Neuron (in vitro differentiated cells): Measurements from ENCODE around the gene EXOC3L4.

Source experiments
- H2AFZ ChIP-seq: one replicate; pipeline ENCODE4 v1.6.1; 2013; ENCODE audit warnings: low read depth, mild to moderate bottlenecking, inconsistent platforms, low read length, moderate library complexity
- H3K27me3 ChIP-seq: one replicate; pipeline ENCODE4 v1.6.1; 2013; ENCODE audit warnings: low read length; ENCODE audit not compliant: insufficient read depth
- H3K36me3 ChIP-seq: one replicate; pipeline ENCODE4 v1.6.1; 2013; ENCODE audit warnings: low read length; ENCODE audit not compliant: insufficient read depth
- H3K4me1 ChIP-seq: one replicate; pipeline ENCODE4 v1.6.1; 2013; ENCODE audit warnings: low read length; ENCODE audit not compliant: insufficient read depth
- H3K4me3 ChIP-seq: 2 replicates; pipeline ENCODE4 v1.5.1; 2013; ENCODE audit warnings: mild to moderate bottlenecking, low read length, moderate library complexity
- H3K9me3 ChIP-seq: one replicate; pipeline ENCODE4 v1.6.1; 2013; ENCODE audit warnings: low read length

EXOC3L4 gene

DNA sequence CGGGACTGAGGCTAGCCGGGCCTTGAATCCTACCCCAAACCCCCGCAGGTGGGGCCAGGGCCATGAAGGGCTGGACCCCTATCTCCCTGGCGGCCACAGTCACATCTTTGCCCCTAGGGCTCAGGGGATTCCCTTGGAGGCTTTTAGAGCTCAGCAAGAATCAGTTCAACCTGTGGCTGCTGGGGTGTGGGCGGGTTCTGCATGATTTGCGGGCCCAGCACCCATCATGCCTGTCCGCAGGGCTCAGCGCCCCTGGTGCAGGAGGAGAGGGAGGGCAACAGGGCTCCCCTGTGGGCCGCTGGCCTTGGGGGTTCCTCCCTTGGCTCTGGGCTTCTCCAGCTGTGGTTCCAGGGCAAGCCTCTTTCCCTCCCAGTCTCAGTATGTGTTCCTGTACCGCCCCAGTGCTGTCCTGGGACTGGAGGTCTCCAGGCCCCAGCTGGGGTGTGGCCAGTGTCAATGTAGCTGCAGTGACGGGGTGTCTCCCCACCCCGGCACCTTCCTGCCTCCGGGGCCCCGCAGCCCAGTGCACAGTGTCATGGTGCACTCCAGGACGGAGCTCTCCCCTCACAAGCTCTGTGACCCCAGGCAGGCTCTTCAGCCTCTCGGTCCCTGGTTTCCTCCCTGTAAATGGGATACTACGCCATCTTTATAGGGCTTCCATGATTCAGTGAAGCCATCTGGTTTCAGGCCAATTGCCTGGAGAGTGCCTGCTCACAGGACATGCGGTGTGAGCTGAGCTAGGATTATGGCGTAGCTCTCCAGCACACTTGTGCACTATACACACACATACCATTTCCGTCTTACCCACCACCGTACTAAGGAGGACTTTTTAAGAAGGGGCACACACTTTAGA lies 20.4 kb upstream of the EXOC3L4 start:
- Histone ChIP-seq H3K9me3 (no peaks in the 10 kb centered on the region), H2AFZ (no peak overlapping the region), H3K27me3 (peaks cover 24% of the 10 kb centered on the region), H3K36me3 (no peaks in the 10 kb centered on the region), H3K4me1 (peaks cover 2% of the 10 kb centered on the region), H3K4me3 (no peak overlapping the region)

DNA sequence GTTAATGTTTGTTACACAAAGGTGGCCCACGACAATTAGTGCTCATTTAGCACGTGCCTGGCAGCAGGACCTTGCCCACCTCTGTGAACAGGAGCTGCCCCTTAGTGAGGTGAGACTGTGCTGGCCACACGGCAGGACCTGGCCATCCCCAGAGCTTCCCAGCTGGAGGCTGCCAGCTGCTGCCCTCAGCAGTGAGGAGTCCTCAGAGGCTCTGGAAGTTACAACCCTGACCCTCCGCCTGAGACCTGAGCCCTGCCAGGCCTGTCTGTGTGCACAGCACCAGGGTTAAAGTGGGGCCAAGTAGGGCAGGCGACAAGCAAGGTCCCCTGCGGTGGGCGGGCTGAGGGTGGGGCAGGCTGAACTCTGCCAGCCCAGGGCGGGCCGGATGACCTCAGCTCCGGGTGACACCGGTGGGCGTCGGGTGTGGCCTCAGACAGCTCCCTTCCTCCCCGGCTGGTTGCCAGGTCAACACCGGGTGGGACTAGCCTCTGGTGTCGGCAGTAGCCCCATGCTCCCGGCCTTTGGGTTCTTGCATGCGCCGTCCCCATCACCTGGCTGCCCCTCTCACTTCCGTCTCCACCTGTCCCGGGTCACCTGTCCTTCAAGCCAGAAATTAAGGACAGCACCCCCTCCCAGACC lies 19.7 kb upstream of the EXOC3L4 start:
- H3K4me1 ChIP-seq = peaks cover 2% of the 10 kb centered on the region
- H3K27me3 ChIP-seq = peaks cover 24% of the 10 kb centered on the region
- H3K9me3 ChIP-seq = no peaks in the 10 kb centered on the region
- no peak overlapping the region for H3K4me3 ChIP-seq
- H2AFZ ChIP-seq = peak overlapping the region; percentile 57
- no peaks in the 10 kb centered on the region for H3K36me3 ChIP-seq

DNA sequence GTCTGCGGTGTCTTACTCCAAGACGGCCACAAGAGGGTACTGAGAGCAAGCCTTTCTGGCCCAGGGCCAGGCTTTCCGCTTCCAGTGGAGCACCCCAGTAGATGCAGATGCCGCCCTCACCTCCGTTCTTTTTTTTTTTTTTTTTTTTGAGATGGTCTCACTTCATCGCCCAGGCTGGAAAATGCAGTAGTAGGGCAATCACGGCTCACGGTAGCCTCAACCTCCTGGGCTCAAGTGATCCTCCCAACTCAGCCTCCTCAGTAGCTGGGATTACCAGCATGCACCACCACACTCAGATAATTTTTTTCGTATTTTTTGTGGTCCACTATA lies 16.1 kb upstream of the EXOC3L4 start:
- Histone ChIP-seq H3K9me3 (no peaks in the 10 kb centered on the region), H3K4me3 (no peak overlapping the region), H3K27me3 (peaks cover 17% of the 10 kb centered on the region), H3K4me1 (peaks cover 2% of the 10 kb centered on the region), H3K36me3 (no peaks in the 10 kb centered on the region), H2AFZ (no peak overlapping the region)

DNA sequence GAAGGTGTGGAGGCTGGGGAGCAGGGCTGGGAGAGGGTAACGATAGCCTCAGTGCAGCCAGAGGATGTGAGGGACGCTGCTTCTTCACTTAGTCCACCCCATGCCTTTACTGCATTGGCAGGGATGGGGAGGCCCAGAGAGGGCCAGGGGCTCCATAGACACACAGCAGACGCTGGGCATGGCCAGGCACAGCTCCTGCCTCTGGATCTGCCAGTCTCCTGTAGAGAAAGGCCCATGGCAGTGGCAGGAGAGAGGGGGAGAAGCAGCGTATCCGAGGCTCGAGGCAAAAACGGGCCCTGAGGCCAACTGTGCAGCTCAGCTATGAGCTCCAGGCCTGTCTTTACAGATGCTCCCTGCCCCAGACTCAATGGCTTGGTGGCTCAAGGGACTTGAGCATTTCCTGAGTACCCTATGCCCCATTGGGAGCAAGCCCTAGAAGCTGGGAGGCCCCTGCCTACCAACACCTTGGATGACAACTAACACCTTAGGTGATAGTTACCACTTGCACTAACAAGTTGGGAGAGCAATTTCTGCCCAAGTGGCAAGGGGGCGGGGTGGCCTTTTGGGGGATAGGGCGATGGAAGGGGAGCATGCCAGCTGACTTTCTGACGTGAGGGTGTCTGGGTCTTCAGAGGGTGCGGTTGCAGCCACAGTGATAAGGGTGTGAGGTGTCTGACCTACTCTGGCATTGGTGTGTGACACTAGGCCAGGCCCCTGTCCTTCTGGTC lies 15.5 kb upstream of the EXOC3L4 start:
- Histone ChIP-seq H3K4me3 (no peak overlapping the region), H3K4me1 (peaks cover 2% of the 10 kb centered on the region), H2AFZ (no peak overlapping the region), H3K27me3 (peaks cover 16% of the 10 kb centered on the region), H3K36me3 (no peaks in the 10 kb centered on the region), H3K9me3 (no peaks in the 10 kb centered on the region)

DNA sequence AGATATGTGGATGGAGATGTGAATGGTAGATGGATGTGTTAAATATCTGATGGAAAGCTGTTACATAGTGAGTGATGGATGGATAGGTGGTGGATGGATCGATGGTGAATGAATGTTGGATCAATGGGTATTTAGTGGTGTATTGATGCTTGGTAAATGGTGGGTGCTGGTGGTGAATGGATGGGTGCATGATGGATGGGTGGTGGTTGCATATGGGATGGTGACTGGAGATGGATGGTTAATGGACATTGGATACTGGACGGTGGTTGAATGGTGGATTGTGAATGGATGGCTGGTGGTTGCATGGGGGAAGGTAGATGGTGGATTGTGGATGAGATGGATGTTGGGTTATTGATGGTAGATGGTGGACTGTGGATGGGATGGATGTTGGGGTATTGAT lies 12.6 kb upstream of the EXOC3L4 start:
- Histone ChIP-seq H2AFZ (no peak overlapping the region), H3K4me1 (peaks cover 4% of the 10 kb centered on the region), H3K36me3 (no peaks in the 10 kb centered on the region), H3K27me3 (peaks cover 29% of the 10 kb centered on the region), H3K4me3 (no peak overlapping the region), H3K9me3 (no peaks in the 10 kb centered on the region)

DNA sequence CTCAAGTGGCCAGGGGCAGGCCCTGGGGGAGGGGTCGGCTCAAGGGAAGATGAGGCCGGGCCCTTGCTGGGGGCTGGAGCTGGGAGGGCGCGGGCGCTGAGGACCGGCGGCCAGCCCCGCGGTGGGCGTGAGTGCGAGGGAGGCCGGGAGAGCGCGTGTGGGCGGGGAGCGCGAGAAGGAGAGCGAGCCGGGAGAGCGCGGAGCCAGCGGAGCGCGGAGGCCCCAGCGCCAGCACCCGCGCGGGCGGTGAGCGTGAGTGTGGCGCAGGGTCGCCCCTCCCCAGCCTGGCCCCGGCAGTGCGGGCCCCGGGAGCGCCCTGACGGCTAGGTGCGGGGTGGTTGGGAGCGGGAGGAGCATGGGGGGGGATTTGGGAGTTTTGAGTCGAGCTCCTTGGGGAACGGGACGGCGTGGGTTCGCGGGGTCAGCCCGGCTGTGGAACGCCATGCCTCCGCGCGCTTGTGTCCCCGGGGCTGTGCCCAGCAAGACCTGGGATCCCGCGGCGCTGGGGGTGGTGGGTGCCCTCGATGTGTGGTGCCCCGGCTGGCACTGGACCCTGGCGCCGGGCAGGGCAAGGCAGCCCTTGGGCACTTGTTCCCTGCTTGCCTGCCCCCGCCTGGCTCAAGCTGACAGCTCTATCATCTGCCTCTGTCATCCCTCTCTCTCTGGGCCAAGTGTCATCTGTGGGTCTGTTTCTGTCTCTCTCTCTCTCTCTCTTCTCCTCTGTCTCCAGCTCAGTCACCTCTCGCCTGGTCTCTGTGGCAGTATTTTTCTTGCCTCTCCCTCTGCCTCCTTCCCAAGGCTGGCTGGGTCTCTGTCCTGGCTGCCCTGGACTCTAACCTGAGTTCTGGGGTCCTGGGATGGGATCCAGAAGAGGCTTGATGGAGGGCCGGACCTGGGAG lies 10.3 kb upstream of the EXOC3L4 start, which contains the start of gene LBHD2:
LBHD2 (plus strand) TSS at position 190 of the 899 bp plus-strand sequence. CDS start 1,803 bp downstream, outside the sequence.
- Histone ChIP-seq H3K27me3 (peaks cover 47% of the 10 kb centered on the region), H2AFZ (no peak within 1 kb of the TSS), H3K36me3 (no peaks in the 10 kb centered on the region), H3K4me3 (no peak within 1 kb of the TSS), H3K9me3 (no peaks in the 10 kb centered on the region), H3K4me1 (peaks cover 14% of the 10 kb centered on the region)

DNA sequence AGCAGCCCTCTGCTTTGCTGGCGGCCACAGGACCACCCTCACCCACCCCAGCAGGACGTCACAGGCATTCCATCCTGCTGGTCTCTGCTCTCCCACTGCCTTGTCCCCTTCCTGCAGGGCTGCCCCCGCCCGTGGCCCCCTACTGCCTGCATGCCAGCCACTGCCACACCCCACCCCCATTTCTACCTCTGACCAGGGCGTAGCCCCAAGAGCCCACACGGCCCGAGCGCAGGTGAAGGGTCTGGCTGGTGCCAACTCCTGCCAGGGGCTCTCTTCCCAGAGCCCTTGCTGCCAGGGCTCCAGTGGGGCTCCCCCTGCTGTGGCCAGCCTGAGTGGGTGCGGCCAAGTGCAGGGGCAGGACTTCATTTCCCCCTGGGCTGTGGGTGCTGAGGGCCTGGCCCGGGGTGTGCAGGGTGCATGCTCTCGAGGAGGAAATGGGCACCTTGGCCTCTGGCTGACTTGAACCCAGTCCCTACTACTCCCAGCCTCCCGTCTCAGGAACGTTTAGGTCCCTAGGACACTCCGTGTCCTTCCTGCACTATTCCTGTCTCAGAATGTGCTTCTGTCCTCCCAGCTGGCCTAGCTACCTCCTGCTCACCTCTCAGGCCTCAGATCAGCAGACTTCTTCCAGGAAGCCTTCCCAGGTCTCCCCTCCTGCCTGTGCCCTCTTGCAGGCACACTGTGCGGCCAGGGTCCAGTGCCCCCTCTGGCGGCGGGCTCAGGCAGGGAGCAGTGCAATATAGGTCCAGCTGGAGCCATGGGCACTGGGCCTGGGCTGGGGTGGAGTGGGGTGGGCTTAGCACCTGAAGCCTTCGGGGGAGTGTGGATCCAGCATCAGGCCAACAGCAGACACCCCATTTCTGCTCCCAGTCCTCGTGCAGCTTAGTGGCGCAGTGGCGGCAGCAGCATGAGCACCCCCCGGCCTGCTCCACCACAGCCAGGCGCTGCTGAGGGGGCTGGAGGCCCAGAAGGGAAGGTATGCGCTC lies 9.1 kb upstream of the EXOC3L4 start:
- H3K27me3 ChIP-seq = peaks cover 58% of the 10 kb centered on the region
- H3K4me3 ChIP-seq = no peak overlapping the region
- peaks cover 14% of the 10 kb centered on the region for H3K4me1 ChIP-seq
- no peaks in the 10 kb centered on the region for H3K9me3 ChIP-seq
- H3K36me3 ChIP-seq = no peaks in the 10 kb centered on the region
- H2AFZ ChIP-seq = no peak overlapping the region

DNA sequence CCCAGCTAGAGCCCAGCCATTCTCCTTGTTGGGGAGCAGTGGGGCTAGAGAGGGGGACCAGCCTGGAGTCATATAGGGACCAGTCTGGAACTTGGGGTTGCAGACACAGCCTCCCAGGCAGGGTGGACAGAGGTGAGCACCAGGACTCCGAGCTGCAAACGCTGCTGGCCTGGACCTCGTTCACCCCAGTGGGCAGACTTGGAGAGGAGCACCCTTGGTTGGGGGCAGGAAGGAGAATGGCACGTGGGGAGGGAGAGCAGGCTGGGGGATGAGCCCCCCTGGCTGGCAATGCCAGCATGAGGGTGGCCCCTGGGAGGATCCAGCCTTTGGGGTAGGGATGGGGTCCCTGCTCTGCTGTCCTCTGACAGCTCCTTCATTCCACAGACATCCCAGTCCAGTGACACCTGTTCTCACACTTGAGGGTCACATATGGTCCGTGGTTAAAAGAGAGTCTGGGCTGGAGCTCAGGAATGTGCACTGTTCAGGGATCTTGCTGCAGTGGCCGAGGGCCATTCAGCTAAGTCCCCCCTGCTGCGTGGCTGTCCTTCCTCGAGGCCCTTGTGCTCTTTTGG lies 7.7 kb upstream of the EXOC3L4 start:
- H3K9me3 ChIP-seq = no peaks in the 10 kb centered on the region
- H3K36me3 ChIP-seq = no peaks in the 10 kb centered on the region
- no peak overlapping the region for H3K4me3 ChIP-seq
- H3K27me3 ChIP-seq = peaks cover 71% of the 10 kb centered on the region
- H3K4me1 ChIP-seq = peaks cover 14% of the 10 kb centered on the region
- H2AFZ ChIP-seq = no peak overlapping the region

DNA sequence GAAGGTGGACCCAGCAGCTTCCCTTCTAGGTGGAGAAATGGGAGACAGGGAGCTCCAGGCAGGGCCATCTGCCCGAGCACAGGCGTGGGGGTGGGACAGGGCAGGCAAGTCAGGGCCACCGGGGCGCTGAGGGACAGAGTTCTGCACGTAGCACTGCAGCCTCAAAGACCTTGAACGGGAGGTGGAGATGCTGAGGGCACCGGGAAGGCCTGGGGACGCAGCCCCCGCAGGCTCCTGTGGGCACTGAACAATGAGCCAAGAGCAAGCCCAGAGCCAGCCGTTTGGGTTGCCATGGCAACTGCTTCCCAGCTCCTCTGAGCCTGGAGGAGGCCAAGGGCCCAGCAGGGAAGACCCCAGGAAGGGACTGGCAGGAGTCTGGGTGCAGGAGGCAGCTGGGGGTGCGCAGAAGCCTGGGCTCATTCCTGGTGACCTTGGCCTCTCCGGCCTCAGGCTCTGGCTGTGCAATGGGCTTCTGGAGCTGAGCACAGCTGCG lies 7.1 kb upstream of the EXOC3L4 start:
- Histone ChIP-seq H3K9me3 (no peaks in the 10 kb centered on the region), H2AFZ (no peak overlapping the region), H3K36me3 (no peaks in the 10 kb centered on the region), H3K27me3 (peaks cover 77% of the 10 kb centered on the region), H3K4me3 (no peak overlapping the region), H3K4me1 (peaks cover 14% of the 10 kb centered on the region)

DNA sequence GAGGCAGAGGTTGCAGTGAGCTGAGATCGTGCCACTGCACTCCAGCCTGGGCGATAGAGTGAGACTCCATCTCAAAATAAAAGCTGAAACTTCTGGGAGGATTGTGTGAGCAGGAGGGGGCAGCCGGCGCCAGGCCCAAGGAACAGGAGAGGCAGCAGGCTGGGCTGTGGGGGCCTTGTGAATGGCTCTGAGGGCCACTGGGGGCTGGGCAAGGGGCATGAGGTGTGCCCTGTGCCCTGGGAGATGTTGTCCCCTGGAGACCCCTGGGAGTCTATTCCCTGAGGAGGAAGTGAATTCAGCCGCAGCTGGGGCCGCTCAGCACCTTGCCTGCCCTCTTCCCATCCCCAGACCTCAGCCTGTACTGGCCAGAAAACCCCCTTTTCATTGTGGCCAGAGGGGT lies 5.6 kb upstream of the EXOC3L4 start:
- Histone ChIP-seq H3K4me3 (no peak overlapping the region), H3K27me3 (peaks cover 81% of the 10 kb centered on the region), H3K4me1 (peaks cover 18% of the 10 kb centered on the region), H2AFZ (no peak overlapping the region), H3K9me3 (no peaks in the 10 kb centered on the region), H3K36me3 (no peaks in the 10 kb centered on the region)
